Measurements from ENCODE around the gene PARD6B. TPM values are rescaled to one million over a fixed set of nuclear protein-coding genes. Genes with fewer than 3 reads are reported as not detected.

PARD6B gene
- total and polyA plus RNA-seq, 2 of the 13 experiments (the other 11 are each of a cell fraction or from before 2014, with no cell fraction given): 6.9 to 22.2 TPM

GRCh38 chr20:50710492-50711063 is 20.8 kb upstream of the PARD6B start (continued):
- peak; percentile 37; the same call in 1 of the 2 replicates for TF ChIP-seq ARID4A (CRISPR knock-in tag; IDR thresholded peaks at IDR 0.05; ENCODE audit: borderline replicate concordance)
- TF ChIP-seq KAT8 (CRISPR knock-in tag; IDR thresholded peaks at IDR 0.05): peak; percentile 60; the same call in 1 of the 2 replicates
- TF ChIP-seq ZNF335 (CRISPR knock-in tag; IDR thresholded peaks at IDR 0.05): no peak
- TF ChIP-seq TMF1 (CRISPR knock-in tag; IDR thresholded peaks at IDR 0.05; ENCODE audit: low read depth): no peak
- TF ChIP-seq ZFP36L1 (CRISPR knock-in tag; IDR thresholded peaks at IDR 0.05): no peak
- TF ChIP-seq, protein P1, sequence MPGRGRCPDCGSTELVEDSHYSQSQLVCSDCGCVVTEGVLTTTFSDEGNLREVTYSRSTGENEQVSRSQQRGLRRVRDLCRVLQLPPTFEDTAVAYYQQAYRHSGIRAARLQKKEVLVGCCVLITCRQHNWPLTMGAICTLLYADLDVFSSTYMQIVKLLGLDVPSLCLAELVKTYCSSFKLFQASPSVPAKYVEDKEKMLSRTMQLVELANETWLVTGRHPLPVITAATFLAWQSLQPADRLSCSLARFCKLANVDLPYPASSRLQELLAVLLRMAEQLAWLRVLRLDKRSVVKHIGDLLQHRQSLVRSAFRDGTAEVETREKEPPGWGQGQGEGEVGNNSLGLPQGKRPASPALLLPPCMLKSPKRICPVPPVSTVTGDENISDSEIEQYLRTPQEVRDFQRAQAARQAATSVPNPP (CRISPR knock-in tag; IDR thresholded peaks at IDR 0.05): no peak
- TF ChIP-seq KLF16 (CRISPR knock-in tag; IDR thresholded peaks at IDR 0.05): no peak; a peak in 1 of 4 replicates
- TF ChIP-seq ASH2L (IDR thresholded peaks at IDR 0.05; ENCODE audit: insufficient read length, low read depth, low read length): no peak
- 0 out of 2 replicates have a peak, but pooled peaks have one; percentile 20 for TF ChIP-seq FOXA3 (CRISPR knock-in tag; IDR thresholded peaks at IDR 0.05)
- peak; percentile 36; the same call in 1 of the 2 replicates for TF ChIP-seq ZNF770 (CRISPR knock-in tag; IDR thresholded peaks at IDR 0.05)
- TF ChIP-seq REXO4 (CRISPR knock-in tag; IDR thresholded peaks at IDR 0.05; ENCODE audit: borderline replicate concordance): no peak
- TF ChIP-seq TBX2 (CRISPR knock-in tag; IDR thresholded peaks at IDR 0.05; ENCODE audit: borderline replicate concordance): no peak
- TF ChIP-seq ZNF232 (CRISPR knock-in tag; IDR thresholded peaks at IDR 0.05; ENCODE audit: borderline replicate concordance): 0 out of 2 replicates have a peak, but pooled peaks have one; percentile 18
- TF ChIP-seq NR2F6 (IDR thresholded peaks at IDR 0.05): no peak
- peak; percentile 21; the same call in 1 of the 2 replicates for TF ChIP-seq NR2F6 (CRISPR knock-in tag; IDR thresholded peaks at IDR 0.05)
- TF ChIP-seq, protein P2, sequence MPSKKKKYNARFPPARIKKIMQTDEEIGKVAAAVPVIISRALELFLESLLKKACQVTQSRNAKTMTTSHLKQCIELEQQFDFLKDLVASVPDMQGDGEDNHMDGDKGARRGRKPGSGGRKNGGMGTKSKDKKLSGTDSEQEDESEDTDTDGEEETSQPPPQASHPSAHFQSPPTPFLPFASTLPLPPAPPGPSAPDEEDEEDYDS (CRISPR knock-in tag; IDR thresholded peaks at IDR 0.05): no peak
- no peak for TF ChIP-seq ZNF251 (CRISPR knock-in tag; IDR thresholded peaks at IDR 0.05)
- TF ChIP-seq MXI1 (IDR thresholded peaks at IDR 0.05; ENCODE audit: borderline replicate concordance, low read depth, low read length): no peak; the same call in 2 of the 3 replicates
- TF ChIP-seq CCAR2 (optimal IDR thresholded peaks at IDR 0.05; ENCODE audit: low read depth, low read length): no peak
- TF ChIP-seq ZNF574 (CRISPR knock-in tag; IDR thresholded peaks at IDR 0.05): no peak

Data from HepG2 (cell line).